Kidney tubule cell (primary cell): ENCODE results near the gene DLD.
A peak's percentile ranks its signal among the peaks of the same experiment; 100 is the strongest.
"Not testable (repeated sequence)": the region's sequence is repeated elsewhere in the genome, so short reads cannot be mapped to it uniquely, and the experiment has no call there.

Experiments
- DNase-seq: peaks from one replicate; pipeline ENCODE4 v3.0.0-alpha.2; 2018; ENCODE audit warnings: low spot score

The DLD gene

GRCh38 chr7:107945332-107945731 is 54.3 kb downstream of the DLD start:
- no peak for DNase-seq

DNA sequence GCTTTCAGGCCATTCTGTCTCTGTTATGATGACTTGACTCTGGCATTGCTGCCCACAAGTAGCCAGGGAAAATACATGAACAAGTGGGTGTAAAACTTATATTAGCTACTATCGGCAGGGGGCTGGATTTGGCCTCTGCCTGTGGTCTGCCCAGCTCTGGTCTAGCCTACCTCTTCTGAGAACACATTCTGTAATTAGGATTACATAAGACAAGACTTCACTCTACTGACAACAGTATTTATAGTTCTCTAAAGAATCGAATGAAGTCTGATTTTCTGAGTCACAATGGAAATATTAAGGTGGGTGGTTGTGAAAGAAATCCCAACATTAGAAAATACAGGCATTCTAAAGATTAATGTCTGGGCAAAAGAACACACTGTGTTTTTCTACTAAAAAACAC is 55.5 kb downstream of the DLD start:
- no peak for DNase-seq

DNA sequence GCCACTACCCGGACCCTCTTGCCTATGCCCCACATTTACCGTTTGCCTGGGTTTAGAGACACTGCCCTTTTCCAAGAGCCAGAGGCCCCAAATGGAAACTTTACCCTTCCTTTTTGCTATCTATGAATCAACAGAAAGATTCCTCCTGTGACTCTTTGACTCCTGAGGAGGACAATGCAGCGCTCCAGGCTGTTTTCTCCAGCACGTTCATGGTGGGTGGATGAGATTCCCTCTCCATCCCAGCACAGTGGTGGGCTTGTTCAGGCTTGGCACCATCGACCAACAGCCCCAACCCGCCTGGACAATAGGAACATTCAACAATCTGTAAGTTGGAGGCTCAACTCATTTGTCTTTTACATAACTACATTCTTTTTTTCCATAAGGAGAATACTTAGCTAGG is 55.9 kb downstream of the DLD start:
- no peak for DNase-seq

DNA sequence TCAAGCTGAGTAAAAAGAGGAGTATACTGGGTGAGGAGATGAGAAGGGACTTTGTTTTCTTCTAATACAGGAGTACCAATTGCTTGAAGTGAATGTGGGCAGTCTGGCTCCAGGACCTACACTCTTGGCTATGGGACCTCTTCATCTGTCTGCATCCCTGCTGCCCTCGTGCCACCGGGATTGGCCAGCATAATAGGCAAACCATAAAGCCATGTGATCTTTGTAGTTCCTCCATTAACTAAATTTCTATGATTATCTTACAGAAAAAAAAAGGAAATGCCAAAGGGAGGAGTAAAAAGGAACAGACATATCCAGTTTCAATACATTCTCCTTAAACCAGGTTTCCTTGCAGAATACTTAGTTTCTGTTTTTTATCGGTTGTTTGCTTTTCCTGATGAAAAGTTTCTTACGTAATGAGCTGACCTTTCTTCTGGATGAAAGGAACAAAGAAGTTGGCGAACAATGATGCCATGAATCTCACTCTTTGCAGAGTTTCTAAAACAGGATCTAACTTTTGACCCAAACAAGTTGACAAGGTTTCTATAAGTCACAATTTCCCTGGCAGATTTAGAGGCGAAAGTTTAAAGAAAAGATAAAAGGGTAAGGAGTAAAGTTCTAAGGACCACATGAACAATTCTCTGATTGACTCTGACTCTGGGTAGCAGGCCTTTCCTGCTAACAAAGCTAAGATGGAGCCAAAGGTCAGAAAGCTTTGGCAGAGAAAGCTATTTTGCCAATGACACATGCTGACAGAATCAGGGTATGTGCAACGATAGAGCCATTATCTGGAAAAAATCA is 57.9 kb downstream of the DLD start:
- peak; percentile 78 for DNase-seq

- DNase-seq: no peak
These were observed 58.5 kb downstream of the DLD start for GRCh38 chr7:107949443-107949935.

GRCh38 chr7:107951172-107951787 is 60.3 kb downstream of the DLD start:
- no peak for DNase-seq

DNA sequence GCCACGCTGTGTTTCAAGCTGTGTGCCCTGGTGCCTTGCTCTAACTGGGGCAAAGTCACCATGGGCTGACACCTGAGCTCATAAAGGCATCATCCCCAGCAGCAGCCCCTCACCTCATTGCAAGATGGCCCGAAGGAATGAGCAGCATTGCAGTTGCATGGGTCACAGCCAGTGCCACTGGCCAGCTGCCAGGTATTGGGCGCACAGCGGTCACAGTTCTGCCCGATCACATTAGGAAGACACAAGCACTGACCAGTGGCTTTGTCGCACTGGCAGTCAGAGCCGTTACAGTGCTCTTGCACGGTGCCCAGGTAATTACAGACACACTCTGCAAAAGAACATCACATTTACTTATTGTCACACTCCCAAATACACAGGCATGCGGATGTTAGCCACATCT is 60.9 kb downstream of the DLD start:
- peak; percentile 58 for DNase-seq

- DNase-seq: no peak
These were observed 62.4 kb downstream of the DLD start for GRCh38 chr7:107953265-107953923.

DNA sequence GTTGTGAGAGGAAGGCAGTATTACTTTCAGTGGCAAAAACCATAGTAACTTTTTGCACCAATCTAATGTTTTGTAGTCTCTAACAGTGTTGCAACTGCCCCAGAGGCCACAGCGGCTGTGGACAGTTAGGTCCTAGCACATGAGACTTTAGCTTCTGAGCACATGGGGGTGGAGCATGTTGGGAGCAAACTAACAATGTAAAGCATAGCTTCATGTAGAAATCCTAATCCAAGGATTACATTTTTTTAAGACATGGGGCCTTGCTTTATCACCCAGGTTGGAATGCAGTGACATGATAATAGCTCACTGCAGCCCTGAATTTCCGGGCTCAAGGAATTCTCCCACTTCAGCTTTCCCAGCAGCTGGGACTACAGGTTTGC is 62.9 kb downstream of the DLD start:
- no peak for DNase-seq

DNA sequence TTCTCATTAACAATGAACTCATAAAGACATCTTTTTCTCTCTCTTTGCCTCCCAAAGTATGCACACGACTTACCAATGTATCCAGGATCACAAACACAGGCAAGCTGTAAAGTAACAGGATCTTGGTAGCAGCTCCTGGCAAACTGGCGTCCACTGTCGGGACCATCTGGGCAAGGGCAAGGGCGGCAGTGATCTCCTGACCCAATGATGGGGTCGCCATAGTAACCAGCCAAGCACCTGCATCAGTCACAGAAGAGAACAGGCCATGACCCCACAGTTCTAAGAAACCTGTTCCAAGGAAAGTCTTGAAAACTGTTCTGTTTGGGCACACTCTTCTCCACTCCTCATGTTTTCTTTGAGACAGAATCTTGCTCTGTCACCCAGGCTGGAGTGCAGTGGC is 64.4 kb downstream of the DLD start:
- no peak for DNase-seq

DNA sequence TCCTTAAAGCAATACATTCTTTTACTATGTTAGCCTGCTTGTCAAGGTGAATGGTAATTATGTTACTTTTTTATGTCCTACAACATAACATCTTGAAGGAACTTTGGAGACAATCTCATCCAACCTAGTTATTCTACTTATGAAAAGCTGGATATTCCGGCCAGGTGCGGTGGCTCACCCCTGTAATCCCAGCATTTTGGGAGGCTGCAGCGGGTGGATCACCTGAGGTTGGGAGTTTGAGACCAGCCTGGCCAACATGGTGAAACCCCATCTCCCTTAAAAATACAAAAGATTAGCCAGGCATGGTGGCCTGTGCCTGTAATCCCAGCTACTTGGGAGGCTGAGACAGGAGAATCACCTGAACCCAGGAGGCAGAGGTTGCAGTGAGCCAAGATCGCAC is 66.0 kb downstream of the DLD start:
- DNase-seq: not testable (repeated sequence)

- no peak for DNase-seq
These were observed 66.5 kb downstream of the DLD start for GRCh38 chr7:107957436-107957835.

DNA sequence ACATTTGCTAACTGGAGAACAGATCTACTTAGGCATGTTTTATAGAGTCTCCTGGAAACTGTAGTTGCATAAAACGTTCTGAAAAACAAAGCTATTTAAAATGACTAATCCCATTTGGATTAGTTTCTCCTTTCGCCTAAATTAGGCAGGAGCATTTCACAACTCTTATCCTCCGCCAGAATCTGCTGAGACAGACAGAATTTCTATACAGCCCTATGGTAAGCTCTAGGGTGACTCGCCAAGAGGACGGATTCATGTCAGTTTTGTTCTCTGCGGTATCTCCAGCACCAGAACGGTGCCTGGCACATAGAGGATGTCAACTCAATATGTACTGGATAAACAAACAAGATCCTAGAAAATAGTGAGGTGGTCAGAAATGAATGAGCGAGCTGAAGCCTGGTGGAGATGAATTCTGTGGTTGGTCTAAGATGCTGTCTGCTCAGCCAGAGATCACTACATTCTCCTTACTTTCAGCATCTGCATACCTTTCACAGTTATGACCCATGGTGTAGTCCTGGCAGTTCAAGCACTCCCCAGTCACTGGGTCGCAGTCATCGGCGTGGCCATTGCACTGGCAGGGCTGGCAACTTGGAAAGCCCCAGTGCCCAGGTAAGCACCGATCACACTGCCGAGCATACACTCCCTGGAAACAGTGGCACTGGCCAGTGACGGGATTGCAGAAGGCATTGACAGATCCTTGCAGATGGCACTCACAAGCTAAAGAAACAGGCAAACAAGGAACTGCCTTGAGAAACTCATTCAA is 68.0 kb downstream of the DLD start:
- no peak for DNase-seq

DNA sequence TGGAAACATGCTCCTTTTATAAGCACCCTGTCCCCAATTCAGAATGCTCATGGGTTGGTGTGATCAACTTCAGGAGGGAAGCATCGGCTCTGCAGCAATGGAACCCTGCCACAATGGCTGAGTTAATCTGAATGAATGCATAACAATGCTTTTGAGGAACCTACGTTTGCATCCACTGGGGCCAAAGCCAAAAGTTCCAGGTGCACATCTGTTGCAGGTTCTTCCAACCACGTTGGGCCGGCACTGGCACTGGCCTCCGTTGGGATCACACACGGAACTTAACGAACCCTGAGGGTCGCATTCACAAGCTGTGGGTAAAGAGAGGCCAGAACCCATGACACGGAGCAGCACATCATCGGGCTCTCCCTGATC is 68.5 kb downstream of the DLD start:
- DNase-seq: no peak

DNA sequence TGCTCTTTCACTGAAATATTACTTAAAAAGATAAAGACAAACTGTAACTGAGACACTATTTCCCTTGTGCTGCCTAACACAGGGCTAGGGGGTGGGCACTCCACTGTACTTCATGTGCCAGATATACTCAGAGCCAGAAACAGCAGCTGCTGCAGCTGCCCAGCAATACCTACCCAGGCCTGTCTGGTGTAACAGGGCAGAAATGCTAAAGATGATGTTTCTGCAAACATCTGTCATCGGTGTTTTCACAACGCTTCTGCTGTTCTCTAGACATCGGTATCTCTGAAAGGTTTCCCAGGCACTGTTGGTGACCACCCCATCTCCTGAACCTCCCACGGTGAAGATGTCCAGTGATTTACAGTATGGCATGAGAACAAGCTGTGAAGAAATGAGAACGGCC is 69.3 kb downstream of the DLD start:
- no peak for DNase-seq

- DNase-seq: no peak
These were observed 70.4 kb downstream of the DLD start for GRCh38 chr7:107961405-107961804.

DNA sequence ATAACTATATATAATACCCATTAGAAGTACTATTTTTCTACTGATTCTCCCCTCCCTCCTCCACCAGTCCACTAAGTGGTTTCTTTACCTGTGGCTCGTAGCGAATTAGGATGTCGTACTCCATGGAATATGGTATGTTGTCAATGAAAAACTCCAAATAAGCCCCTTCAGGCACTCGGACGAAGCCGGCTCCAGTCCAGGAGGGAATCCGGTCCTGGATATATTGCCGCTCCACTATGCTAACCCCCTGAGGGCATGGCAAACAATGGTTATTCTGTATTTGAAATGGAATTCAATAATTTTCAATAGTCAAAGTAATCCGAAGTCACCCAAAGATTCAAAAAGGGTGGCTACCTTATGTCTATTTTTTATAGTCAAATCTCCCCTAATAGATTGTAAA is 71.8 kb downstream of the DLD start:
- DNase-seq: no peak

DNA sequence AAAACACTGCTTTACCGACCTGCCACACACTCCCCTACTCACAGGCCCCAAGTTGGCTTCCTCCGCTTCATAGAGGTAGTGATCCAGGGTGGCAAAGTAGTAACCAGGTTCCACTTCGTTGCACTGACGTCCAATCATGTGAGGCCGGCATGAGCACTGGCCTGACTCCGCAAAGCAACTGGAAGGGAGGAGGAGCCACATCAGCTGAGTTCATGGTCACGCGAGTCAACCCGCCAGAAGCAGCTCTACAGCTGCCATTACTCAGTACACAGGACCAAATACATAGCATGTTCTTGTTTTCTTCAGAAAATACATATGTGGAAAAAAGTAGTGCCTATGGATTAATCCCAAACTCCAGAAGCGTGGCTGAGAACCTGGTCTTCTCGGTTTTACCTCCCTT is 73.5 kb downstream of the DLD start:
- peak; percentile 51 for DNase-seq

GRCh38 chr7:107966711-107967110 is 75.7 kb downstream of the DLD start:
- peak; percentile 94 for DNase-seq

DNA sequence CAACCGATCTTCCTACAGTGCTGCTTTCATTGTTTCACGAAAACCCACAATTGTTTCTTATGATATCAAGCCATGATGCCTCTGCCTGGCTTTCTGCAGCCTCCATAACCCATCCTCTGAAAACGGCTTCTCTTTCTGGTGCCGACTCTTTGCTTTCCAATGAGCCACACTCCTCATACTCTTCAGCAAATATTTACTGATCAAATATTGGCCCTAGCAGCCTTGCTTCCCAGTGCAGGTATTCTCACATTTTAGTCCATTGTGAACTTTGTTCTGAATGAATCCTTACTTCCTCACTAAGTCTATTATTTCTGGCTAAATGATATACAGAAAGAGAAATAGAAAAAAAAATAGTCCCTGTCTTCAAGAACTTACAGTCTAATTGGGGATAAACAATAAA is 76.4 kb downstream of the DLD start:
- DNase-seq: no peak

DNA sequence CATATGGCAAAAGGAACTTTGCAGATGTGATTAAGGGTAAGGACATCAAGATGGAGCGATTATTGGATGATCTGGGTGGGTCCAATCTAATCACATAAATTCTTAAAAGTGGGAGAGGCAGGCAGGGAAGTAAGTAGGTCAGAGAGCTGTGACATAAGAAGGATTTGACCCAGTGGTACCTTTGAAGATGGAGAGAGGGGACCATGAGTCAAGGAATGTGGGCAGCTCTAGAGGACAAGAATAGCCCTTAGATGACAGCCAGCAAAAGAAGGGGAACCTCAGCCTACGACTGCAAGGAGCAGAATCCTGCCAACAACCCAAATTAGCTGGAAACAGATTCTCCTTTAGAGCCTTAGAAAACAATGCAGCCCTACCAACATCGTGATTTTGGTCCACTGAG is 77.5 kb downstream of the DLD start:
- no peak for DNase-seq

GRCh38 chr7:107969856-107970255 is 78.9 kb downstream of the DLD start:
- no peak for DNase-seq
